Measurements from ENCODE around the gene MICB. TPM values are rescaled to one million over a fixed set of nuclear protein-coding genes. Genes with fewer than 3 reads are reported as not detected.

The MICB gene
- polyA plus RNA-seq, 2 of the 4 experiments (the other 2 are of a cell fraction): 6.8 to 7.0 TPM

GRCh38 chr6:31460361-31461025, 37.5 kb upstream of the MICB start:
- H3K4me2 ChIP-seq: no peak overlapping the region
- DNase-seq (ENCODE audit: low read depth in 1 of 2, low spot score in 1 of 2): no peak
- no peak overlapping the region for H3K4me3 ChIP-seq
- 93% methylated on average over 5 of the region's 5 CpGs for WGBS (ENCODE audit: missing lambda C conversion rate)
- ChIA-PET CTCF (no interaction called here), POLR2A (no interaction called here)
- peaks cover 7% of the 10 kb centered on the region for H3K4me1 ChIP-seq
- TF ChIP-seq MAZ (IDR thresholded peaks at IDR 0.05; ENCODE audit: borderline replicate concordance, low read depth, low read length) (no peak), ZC3H11A (IDR thresholded peaks at IDR 0.05) (peak; percentile 55)
- no peak for ATAC-seq
- H3K27ac ChIP-seq: no peak overlapping the region
- H3K9me3 ChIP-seq: no peaks in the 10 kb centered on the region
- no peak for FAIRE-seq

GRCh38 chr6:31462026-31462963, 35.6 kb upstream of the MICB start:
- H3K4me1 ChIP-seq: peaks cover 7% of the 10 kb centered on the region
- peak overlapping the region; percentile 83 for H3K4me2 ChIP-seq
- whole genome bisulfite sequencing (ENCODE audit: missing lambda C conversion rate): 51% methylated on average over 11 of the region's 11 CpGs
- TF ChIP-seq HES2 (IDR thresholded peaks at IDR 0.05) (no peak), JUNB (IDR thresholded peaks at IDR 0.05) (no peak), HEYL (CRISPR knock-in tag; IDR thresholded peaks at IDR 0.05) (no peak), CBX8 (IDR thresholded peaks at IDR 0.05) (no peak), RARB (CRISPR knock-in tag; IDR thresholded peaks at IDR 0.05) (no peak), HOXA7 (CRISPR knock-in tag; IDR thresholded peaks at IDR 0.05) (no peak), MAX (IDR thresholded peaks at IDR 0.05) (no peak), NFE2L2 (conservative IDR thresholded peaks at IDR 0.05; ENCODE audit: low read length) (no peak), BCL3 (IDR thresholded peaks at IDR 0.05) (no peak), ESRRA (IDR thresholded peaks at IDR 0.05; ENCODE audit: borderline replicate concordance, low read length) (no peak), BHLHE40 (IDR thresholded peaks at IDR 0.05; ENCODE audit: low read depth, low read length) (no peak), CBX2 (IDR thresholded peaks at IDR 0.05; ENCODE audit: borderline replicate concordance, low read depth) (no peak), CEBPB (IDR thresholded peaks at IDR 0.05) (no peak)
- H3K4me3 ChIP-seq: peak overlapping the region; percentile 27; the same call in 2 of the 3 replicates
- H3K9me3 ChIP-seq: no peaks in the 10 kb centered on the region
- ChIA-PET CTCF (interaction anchor here (0.8 to 1.3 kb wide), 2 partner anchors 18 to 31 kb away, joined by 3 to 4 read pairs; no protein-coding TSS in a partner anchor), POLR2A (no interaction called here)
- H3K27ac ChIP-seq: peak overlapping the region; percentile 41 to 48; a peak in 3 of 6 replicates
- FAIRE-seq: no peak
- no peak for DNase-seq (ENCODE audit: low read depth in 1 of 2, low spot score in 1 of 2)
- peak in 1 of 2 experiments; percentile 39; a peak in 2 of 6 replicates for ATAC-seq

GRCh38 chr6:31462964-31463870, 34.7 kb upstream of the MICB start:
- peak overlapping the region; percentile 41 to 48; a peak in 3 of 6 replicates for H3K27ac ChIP-seq
- peak; percentile 76 to 78 for DNase-seq (ENCODE audit: low read depth in 1 of 2, low spot score in 1 of 2)
- H3K9me3 ChIP-seq: no peaks in the 10 kb centered on the region
- CTCF ChIA-PET: interaction anchor here (0.8 kb wide), 1 partner anchor 32 kb away, joined by 3 read pairs; no protein-coding TSS in a partner anchor
- WGBS (ENCODE audit: missing lambda C conversion rate): 32% methylated on average over 28 of the region's 29 CpGs
- no peak for FAIRE-seq
- peak overlapping the region; percentile 27; the same call in 2 of the 3 replicates for H3K4me3 ChIP-seq
- POLR2A ChIA-PET: no interaction called here
- peak overlapping the region; percentile 83 for H3K4me2 ChIP-seq
- peak; percentile 99 to 100 for ATAC-seq
- peaks cover 7% of the 10 kb centered on the region for H3K4me1 ChIP-seq
- peak; percentile 99 for TF ChIP-seq RFX5 (IDR thresholded peaks at IDR 0.05)
- no peak for TF ChIP-seq USF2 (IDR thresholded peaks at IDR 0.05)

Measured in A549 (cell line).